HG02973 (cell line): ENCODE measurements around the gene CRYBB1.
"Not testable (repeated sequence)": the region's sequence is repeated elsewhere in the genome, so short reads cannot be mapped to it uniquely, and the experiment has no call there.

Experiments used
- ATAC-seq: cut with Tn5 transposase; IDR thresholded peaks from one replicate; pipeline ENCODE4 v1.9.1; 2021; ENCODE audit warnings: moderate library complexity; ENCODE audit not compliant: unreplicated experiment

The CRYBB1 gene

DNA sequence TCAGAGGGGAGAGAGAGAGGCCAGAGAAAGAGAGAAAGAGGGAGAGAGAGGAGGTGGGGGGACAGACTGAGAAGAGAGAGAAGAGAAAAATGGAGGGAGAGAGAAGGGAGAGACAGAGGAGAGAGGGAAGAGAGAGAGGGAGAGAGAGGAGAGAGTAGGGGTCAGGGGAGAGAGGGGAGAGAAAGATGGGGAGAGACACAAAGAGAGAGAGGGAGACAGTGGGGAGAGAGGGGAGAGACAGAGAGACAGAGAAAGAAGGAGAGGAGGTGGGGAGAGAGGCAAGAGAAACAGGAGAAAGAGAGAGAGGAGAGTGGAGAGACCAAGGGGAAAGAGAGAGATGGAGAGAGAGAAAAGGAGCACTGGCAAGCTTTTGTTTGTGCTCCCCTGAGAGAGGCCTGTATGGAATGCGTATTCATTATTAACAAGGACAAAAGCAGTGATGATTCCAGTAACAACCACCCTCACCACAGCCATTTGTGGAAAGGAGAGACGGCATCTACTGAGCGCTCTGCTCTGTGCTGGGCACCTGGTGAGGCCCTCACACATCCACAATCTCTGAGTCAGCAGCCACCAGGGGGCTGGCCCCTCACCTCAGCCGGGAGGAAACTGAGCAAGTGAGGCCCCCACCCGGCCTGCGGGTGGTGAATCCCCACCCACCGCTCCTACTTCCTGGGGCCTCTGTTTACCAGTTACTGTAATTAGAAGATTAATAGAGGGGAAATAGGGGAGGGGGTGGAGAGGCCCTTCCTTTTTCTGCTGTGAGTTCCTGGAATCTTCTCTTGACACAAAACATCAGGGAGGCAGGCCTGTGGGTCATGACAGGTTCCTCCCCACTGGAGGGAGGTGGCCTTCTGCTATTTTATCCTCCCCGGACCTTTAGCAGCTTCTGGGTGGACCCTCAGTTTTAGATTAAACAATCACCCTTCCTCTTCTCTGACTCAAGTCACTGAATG is 24.9 kb upstream of the CRYBB1 start:
- ATAC-seq, result no peak

DNA sequence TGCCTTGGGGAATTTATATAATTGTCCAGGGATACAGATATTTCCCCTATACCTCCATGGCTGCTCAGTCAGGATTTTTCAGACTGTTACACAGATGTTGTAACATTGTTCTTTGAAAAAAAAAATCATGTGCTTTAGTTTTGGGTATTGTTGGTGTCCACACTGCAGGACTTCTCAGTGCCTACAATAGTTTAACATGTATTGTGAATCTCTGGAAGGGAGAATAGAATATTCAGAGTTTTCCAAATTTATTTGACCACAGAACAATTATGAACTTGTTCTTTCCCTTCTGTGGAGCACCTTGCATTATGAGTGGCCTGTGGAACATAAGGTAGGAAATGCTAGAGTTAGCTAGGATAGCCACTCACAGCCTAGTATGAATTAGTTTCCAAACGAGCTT is 18.5 kb upstream of the CRYBB1 start:
- ATAC-seq, result no peak

DNA sequence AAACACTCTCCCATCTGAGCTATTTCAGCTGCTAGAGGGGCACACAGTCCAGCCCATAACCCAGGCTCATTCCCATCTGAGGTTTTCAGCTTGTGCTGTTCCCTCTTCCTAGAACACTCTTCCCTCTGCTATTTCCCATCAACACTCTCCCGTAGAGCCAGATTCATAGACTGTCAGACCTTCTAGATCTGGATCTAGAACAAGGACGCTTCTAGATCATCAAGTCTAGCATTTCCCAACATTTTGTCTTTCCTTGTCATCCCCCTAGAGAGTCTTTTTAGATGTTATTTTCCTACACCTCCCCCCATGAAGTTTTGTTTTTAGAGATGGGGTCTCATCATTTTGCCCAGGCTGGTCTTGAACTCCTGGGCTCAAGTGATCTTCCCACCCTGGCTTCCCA is 17.3 kb upstream of the CRYBB1 start:
- no peak for ATAC-seq

DNA sequence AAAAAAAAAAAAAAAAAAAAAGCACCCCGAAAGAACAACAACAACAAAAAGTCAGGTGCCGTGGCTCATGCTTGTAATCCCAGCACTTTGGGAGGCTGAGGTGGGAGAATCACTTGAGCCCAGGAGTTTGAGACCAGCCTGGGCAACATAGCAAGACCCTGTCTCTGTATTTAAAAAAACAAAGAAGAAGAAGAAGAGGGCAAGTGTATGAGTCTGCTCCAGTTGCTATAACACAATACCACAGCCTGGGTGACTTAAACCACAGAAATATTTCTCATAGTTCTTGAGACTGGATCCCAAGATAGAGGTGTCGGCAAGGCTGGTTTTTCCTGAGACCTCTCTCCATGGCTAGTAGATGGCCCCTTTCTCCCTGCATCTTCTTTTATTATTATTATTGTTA is 16.4 kb upstream of the CRYBB1 start:
- no peak for ATAC-seq

DNA sequence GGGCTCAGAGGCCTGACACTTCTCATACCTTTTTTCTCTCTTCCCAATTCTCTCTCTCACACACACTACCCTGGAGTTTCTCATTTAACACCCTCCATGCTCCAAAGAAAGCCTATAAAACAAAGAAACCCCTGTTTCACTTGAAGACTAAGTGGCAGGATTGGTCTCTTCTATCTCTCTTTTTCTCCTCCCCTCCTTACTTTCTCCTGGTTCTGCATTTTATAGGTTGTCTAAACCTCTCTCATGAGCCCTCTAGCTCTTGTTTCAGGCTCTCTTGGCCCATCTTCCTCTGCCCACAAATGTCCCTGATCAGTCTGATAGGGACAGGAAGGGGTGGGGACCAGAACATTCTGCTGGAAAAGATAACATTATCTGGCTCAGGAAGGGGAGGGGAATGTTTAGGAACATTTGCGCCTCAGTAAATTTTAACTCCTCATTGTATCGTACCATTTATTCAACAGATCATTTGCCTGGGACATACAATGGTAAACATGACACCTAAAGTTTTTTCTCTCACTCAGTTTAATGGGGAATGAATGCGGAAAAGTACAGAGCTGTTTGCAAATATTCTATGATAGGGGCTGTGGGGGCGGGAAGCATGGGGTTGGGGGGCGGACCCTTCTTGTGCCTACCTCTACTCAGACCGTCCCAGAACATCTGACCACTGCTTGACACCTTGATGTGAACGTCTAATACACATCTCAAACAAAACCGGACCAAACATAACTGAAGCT is 14.8 kb upstream of the CRYBB1 start:
- ATAC-seq, result no peak

DNA sequence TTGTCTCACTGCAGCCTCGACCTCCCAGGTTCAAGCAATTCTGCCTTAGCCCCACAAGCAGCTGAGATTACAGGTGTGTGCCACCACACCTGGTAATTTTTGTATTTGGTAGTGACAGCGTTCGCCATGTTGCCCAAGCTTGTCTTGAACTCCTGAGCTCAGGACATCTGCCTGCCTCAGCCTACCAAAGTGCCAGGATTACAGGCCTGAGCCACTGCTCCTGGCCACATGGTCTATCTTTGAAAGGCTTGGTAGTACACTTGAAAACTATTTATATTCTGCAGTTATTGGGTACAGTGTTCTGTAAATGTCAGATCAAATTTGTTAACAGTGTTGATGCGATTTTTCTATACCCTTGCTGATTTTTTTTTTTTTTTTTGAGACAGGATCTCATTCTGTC is 13.5 kb upstream of the CRYBB1 start:
- no peak for ATAC-seq

DNA sequence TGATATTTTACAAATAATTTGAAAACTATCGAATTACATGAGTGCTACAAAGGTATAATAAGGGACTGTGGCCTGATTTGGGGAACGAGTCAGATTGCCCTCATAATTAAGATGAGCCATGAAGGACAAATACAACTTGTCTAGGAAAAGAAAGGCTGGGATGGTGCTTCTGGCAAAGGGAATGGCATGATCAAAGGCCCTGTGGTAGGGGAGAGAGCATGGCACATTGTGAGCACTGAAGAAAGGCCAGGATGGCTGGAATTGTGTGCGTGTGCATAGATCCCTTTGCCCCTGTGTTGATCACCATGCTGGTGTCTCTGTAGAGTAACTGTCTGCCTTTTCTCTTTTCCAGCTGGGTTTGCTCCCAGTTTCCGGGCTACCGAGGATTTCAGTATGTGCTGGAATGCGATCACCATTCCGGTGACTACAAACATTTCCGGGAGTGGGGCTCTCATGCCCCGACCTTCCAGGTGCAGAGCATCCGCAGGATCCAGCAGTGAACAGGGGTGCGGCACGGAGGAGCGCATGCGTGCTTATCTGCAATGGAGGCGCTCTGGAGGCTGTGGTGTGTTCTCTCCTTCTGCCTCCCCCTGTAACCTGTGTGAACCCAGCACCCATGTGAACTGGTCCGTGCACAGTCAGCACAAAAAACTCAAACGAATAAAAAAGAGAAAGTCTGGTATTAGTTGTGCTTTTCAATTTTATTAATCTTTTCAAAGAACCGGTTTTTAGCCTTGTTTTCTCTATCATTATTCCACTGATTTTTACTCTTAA is 12.3 kb upstream of the CRYBB1 start:
- ATAC-seq, result no peak

DNA sequence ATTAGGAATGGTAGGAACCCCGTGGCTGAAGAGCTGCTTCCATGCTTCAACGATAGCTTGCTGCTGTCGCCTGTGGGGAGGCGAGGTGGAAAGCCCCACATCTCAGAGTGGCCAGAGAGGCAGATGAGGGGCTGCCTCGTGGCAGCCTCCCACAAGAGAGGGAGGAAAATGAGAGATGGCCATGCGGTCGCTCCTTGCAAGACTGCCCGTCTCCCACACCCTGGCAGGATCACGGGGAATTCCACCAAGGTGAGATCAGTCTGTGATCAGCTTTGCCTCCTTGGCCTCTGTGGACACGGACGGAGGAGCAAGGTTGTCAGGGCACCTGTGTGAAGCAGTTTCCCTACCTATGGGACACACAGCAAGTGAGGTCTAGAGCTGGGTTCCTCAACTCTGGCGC is 7.0 kb upstream of the CRYBB1 start:
- ATAC-seq, result no peak

DNA sequence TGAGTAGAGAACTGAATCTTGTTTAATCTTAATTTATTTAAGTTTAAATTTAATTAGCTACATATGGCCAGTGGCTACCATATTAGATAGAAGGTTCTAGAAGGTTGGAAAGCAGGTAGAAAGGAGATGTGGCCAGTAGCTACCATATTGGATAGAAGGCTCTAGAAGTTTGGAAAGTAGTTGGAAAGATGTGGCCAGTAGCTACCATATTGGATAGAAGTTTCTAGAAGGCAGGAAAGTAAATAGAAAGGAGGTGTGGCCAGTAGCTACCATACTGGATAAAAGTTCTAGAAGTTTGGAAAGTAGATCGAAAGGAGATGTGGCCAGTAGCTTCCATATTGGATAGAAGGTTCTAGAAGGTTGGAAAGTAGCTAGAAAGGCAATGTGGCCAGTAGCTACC is 6.2 kb upstream of the CRYBB1 start:
- no peak for ATAC-seq

DNA sequence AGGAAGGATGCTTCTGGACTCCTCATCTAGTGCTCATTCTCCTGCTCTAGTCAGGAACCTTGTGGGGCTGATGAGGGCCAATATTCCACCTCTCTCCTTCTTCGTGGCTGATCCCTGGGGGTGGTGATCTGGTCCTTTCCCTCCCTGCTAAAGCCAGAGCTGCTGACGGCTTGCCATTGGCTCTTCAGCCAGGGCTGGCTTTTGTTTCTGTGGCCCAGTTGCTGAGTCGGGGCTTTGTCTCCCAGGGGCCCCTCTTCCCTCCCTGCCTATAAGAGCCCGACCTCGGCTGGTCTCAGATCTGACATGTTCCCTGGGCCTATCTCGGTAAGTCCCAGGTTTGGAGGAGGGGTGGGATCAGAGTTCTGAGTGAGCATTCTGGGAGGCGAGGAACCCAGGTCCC is 3.8 kb upstream of the CRYBB1 start, which contains the start of gene CRYBA4:
CRYBA4 (plus strand) TSS at position 301 of the 400 bp plus-strand sequence. CDS start 634 bp downstream, outside the sequence.
- no peak for ATAC-seq

DNA sequence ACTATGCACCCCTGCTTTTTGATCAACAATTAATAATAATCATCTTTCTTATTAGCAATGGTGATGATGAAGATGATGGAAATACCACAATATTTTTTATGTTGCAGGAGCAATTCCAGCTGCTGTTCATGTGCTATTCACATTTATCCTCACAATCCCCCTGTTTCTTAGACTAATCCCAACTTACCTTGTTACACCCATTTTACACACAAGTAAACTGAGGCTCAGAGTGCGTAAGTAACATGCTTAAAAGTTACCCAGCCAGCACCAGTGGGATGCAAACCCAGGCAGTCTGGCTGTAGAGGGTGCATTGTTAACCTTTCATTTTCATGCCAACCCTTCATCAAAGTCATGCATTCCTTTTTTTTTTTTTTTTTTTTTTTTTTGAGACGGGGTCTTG is 2.4 kb upstream of the CRYBB1 start:
- ATAC-seq, result no peak

DNA sequence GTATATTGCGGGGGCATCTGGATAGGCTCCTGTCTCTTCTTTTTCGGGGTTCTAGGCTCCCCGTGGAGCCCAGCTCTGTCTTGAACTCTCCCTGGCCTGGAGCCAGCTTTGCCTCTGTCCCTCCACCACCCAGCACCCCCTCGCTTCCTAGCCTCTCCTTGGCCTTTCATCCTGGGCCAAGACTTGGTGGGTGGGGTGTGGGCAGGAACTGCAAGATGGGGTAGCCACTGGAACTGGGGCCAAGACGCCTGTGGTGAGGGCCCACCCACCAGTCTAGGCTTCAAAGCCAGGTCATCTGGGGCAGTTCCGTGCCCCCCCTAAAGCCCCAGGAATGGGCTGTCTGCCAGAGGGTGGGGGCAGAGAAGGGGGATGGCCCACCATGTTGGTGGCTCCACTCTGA is 1.7 kb upstream of the CRYBB1 start:
- no peak for ATAC-seq

DNA sequence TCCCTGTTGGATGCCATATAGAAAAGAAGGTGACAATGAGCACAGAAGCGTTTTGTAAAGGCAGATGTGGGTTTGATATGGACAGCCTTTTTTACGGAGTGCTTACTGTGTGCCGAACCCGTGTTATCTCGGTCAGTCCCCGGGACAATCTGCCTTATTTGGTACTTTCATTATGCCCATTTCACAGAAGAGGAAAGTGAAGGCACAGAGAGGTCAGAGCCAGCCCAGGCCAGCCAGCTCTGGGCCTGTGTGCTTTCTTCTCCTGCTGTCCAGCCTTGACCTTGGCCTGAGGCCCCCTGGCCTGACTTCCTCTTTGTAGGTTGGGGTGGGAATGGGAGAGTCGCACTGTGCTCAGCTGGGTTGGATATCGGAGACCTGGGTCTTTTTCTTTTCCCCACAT is 628 bp upstream of the CRYBB1 start:
- no peak for ATAC-seq

DNA sequence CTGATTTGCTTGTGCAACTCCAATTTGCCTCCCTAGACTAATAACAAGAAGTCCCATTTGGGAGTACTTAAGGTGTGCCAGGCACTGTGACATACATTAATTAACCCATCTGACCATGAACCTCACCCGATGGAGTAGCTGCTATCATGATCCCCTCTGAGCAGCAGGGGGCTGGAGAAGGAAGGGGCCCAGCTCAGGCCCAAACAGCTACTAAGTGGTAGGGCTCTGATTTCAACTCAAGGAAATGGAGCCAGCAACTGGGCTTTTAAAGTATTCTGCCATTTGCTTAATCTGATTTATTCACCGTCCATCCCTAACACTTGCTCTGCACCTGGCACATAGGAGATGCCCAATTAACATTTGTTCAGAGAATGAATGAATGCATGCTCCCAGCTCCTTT is 1.2 kb downstream of the CRYBB1 start:
- no peak for ATAC-seq

DNA sequence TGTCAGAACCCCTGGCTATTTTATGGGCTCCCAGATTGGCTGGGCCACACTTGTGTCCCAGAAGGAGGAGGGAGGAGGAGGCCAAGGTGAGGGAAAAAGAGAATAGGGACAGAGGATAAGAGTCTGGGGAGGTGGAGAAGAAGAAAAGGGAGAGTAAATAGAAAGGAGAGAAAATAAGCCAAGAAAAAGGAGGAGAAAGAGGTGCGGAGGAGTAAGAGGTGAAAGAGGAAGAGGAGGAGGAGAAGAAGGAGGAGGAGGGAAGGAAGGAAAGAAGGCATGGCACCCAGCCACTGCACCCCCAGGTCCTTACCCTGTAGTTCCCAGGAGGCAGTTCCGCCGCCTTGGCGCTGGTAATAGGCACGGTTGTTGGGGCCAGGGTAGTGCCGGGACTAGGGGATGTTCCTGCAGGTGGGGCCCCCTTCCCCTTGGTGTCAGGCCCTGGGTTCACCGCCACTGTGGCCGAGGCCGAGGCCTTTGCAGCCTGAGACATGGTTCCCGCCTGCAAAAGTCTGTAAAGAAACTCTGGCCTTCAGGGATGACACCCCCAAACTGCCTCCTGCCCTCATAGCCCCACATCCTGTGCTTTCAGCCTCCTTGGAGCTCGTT is 1.9 kb downstream of the CRYBB1 start:
- ATAC-seq, result no peak

DNA sequence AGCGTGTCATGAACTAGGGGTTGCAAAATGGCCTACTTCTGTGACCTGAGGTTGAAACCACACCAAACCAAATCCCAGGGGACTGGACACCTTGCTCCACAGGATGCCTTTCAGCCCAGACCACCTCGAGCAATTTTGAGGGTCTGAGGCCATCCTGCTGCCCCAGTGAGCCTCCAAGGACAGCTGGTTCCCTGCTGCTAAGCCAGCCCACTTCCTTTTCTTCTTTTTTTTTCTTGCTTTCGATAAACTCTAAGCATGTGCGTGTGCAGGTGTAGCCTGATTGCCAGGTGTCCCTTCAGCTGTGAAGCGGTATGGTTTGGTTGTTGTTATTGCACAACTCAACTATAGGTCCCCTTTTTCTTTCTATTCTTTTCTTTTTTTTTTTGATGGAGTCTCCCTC is 2.7 kb downstream of the CRYBB1 start:
- ATAC-seq, result no peak

DNA sequence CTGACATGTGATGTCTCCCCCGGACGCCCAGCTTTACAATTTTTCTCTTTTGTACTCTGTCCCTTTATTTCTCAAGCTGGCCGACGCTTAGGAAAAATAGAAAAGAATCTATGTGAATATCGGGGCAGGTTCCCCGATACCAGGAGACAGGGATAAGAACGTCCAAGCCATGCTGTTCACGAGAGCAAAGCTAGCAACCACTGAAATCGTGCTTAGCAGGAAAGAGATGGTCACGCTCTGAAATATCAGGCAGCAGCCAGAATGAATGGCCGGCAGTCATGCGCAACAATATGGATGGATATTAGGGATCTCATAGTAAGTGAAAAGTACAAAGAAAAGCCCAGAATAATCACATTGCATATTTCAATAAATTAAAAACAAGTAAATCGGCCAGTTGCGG is 3.5 kb downstream of the CRYBB1 start:
- no peak for ATAC-seq

DNA sequence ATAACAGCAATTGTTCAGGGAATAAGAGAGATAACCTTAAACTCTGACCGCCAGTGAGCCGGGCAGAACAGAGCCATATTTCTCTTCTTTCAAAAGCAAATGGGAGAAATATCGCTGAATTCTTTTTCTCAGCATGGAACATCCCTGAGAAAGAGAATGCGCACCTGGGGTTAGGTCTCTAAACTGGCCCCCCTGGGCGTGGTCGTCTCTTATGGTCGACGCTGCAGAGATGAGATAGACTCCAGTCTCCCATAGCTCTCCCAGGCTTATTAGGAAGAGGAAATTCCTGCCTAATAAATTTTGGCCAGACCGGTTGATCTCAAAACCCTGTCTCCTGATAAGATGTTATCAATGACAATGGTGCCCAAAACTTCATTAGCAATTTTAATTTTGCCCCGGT is 4.1 kb downstream of the CRYBB1 start:
- ATAC-seq, result not testable (repeated sequence)

DNA sequence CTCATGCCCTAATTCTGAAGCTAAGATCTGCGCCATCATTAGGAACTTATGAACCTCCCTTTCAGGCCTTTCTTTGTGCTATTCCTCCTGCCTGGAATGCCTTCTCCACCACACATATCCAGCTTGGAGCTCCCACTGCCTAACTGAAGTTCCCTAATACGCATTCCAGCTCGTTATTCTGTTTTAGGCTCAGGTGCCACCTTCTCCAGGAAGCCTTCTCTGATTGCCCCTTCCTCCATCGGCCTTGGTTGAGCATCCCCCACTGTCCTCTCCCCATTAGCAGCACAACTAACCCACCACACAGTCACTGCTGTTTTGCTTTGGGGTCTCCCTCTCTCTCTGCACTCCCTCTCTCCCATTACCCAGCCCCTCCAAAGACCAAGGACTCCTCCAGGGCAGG is 5.2 kb downstream of the CRYBB1 start:
- no peak for ATAC-seq

DNA sequence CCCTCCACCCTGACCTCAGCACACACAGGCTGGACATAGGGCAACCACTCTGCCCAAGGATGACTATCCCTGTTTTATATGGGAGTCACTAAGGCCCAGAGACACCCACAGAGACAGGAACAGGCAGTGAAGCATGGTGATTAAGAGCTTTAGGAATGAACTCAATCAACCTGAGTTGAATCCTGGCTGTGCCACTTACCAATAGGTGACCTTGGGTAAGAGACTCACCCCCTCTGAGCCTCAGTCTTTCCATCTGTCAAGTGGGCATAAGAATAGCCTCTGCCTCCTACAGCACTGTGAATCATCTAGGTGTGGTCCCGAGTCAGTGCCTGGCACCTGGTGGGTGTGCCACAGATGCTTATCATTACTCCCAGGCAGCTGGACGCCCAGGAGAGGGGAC is 6.8 kb downstream of the CRYBB1 start:
- no peak for ATAC-seq
